Bone marrow (tissue), 2 donors: ENCODE data around the gene UXT.
"Not testable (repeated sequence)": the region's sequence is repeated elsewhere in the genome, so short reads cannot be mapped to it uniquely, and the experiment has no call there.

Experiments used
- DNase-seq, 2 donors: peaks; one replicate each; lab custom pipeline; 2025; lab: John Stamatoyannopoulos, UW

UXT gene, protein sequence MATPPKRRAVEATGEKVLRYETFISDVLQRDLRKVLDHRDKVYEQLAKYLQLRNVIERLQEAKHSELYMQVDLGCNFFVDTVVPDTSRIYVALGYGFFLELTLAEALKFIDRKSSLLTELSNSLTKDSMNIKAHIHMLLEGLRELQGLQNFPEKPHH

DNA sequence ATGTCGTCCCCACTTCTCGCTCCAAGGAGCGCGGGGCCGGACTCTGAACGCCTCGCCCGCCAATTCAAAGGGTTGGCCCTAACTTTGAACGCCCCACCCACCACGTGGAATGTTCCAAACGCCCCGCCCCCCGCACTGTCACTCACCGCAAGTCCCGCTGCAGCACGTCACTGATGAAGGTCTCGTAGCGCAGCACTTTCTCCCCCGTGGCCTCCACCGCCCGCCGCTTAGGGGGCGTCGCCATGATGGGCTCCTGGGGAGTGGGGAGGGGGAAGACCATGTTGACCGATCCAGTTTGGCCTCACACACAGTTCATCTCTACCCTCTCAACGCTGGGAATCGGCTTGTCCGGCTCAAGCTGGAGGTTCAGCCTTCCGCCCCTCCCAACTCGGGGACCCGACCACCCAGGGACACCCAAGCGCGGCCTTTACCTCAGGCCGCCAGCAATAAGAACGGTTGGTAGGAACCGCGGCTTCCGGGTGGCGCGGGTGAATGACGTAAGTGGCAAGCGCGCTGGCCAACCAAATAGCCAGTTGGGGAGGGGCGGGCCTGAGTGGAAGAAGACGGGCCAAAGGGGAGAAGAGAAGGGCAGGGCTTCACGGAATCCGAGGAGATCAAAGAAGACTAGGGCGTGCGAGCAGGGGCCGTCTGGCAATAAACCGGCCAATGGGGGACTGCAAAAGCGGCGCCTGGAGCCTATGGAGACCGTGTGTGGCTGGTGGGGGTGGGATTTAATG, at the start of gene UXT:
Gene UXT, minus strand, starts transcription at position 497 of the 737 bp plus-strand sequence. Its CDS starts 253 bp downstream, at position 244.
- peak; percentile 78 to 88 for DNase-seq

DNA sequence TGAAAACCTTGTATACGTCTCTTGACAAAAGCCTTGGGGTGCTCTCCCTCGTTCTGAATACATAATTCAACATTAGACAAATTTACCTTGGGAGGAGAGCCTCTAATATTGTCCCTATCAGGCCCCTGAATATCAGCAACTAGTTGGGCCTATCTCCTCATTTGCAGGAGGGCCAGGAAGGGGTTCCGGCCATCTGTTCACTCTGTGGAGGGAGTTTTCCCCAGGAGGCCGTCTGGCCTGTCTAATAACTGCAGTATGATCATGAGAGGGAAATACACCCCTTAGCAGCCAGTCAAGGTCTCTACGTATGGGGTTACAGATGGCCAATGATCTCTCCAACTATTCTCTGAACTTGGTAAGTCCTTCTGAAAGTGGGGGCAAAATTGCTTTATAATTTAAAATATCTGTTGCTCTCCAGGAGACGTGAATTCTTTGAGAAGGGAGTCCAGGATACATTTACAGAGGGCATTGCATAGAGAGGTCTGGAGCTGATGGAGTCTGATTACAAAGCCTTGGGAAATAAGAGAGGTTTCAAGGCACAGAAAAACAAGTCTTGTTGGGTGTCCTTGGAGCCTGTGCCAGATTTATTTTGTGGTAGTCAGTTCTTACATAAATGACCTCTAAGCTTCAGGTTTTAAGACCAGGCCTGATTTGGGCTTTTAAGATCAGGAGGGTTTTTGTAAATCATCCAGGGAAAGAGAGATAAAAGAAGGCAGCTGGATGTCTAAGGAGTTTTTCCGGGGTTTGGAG, 48.2 kb upstream of the UXT start:
- no peak for DNase-seq

DNA sequence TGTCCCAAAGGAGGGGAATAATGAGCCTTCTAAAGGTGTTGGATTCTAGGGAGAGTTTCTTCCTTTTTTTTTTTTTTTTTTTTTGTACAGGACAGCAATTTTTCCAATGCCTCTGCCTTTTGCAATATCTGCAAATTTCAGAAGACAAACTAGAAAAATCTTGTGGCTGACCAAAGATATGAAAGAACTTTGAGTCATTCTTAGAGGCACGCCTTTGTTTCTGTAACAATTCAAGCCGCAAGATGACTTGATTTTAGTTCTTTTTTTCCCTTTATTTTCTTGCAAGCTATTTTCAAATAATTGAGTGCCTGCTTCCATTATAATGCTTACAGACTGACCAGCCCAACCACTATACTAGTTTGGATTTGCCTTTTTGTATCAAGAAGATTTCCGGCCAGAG, 47.6 kb upstream of the UXT start:
- DNase-seq: no peak

GRCh38 chrX:47704736-47705135, 45.8 kb upstream of the UXT start:
- no peak for DNase-seq

DNA sequence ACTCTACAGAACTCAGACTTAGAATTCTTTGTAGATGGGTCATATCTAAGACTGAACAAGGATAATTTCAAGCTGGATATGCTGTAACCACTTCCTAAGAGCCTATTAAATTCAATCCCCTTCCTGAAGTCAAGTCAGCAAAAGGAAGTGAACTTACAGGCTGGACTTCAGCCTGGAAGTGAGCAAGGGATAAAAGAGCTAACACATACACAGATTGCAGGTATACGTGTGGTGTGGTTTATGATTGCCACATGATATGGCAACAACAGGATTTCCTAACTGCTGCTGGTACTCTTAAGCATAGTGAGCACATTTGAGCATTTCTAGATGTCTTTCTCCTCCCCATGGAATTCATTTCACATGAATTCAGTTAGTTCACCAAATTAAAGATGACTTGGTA, 38.2 kb upstream of the UXT start:
- DNase-seq: no peak

- DNase-seq: no peak
Observed at GRCh38 chrX:47690175-47690574, 31.2 kb upstream of the UXT start.

- no peak for DNase-seq
Observed at GRCh38 chrX:47687263-47687662, 28.3 kb upstream of the UXT start.

GRCh38 chrX:47683829-47684205, 24.8 kb upstream of the UXT start:
- no peak for DNase-seq

DNA sequence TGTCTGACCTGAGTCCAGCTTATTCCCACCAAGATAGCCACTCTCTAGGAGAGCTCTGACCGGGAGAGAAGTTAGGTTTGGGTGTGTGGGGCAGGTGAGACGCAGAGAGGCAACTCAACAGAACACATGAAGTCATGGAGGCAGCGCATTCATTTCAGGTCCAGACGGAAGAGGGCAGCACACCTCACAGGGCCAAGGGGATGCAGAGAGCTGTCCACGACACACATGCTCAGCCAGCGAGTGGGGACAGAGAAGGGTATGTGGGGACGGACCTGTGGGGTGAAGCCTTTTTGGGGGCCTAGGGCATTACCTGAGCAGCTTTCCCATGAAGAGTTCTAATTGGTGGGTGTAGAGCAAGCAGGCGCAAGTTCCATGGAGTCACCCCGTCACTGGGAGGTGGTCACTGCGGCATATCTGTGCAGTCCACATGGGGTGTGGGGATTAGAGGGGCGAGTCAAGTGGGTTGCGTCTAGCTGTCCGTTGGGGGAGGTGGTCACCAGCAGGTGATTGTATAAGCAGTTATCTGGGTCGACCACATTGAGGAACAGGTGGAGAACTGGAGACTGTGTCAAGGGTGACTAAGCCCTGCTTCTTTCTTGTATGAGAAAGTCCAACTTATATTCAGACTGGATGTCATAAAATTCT, 24.3 kb upstream of the UXT start:
- DNase-seq: no peak

DNA sequence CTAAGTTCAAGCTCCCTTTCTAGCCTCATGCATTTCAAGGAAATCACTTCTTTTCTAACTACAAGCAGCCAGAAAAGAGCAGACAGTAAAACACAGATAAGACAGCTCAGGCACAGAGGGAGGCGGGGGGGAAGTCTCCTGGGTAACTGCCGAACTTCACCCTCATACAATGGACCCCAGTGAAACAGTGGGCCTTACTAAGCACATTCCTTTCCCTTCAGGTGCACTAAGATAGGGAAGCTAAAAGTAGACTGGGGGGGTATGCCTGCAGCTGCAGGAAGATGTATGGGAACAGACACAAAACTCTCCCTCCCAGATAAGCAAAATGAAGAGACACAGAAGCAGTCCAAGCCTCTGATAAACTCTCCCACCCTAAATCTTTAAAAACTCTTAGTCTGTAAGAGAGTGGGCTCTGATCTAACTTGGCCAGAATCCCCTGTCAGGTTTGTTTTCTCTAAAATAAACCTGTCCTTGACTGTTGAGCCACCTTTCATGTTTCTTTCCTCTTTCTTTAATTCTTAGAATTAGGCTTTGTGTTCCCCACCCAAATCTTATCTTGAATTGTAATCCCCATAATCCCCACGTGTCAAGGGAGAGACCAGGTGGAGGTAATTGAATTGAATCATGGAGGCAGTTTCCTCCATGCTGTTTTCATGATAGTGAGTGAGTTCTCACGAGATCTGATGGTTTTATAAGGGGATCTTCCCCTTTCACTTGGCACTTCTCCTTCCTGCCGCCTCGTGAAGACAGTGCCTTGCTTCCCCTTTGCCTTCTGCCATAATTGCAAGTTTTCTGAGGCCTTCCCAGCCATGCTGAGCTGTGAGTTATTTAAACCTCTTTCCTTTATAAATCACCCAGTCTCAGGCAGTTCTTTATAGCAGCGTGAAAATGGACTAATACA, 17.2 kb upstream of the UXT start:
- not testable (repeated sequence) for DNase-seq

DNA sequence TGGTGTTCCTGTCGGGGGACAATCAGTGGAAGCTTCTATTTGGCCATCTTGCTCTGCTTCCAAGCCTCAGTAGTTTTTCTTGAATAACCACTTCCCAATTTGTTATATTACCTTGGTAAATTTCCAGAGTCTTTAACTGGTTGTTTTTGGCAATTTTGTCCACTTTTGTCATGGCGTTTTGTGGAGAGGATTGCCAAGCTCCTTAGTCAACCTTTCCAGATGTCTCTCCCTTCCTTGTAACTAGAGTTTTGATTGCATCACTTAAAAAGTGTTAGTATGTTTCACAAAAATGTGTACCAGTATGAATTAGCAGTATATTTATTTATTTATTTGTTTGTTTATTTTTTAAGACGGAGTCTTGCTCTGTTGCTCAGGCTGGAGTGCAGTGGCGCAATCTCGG, 15.8 kb upstream of the UXT start:
- DNase-seq: no peak

DNA sequence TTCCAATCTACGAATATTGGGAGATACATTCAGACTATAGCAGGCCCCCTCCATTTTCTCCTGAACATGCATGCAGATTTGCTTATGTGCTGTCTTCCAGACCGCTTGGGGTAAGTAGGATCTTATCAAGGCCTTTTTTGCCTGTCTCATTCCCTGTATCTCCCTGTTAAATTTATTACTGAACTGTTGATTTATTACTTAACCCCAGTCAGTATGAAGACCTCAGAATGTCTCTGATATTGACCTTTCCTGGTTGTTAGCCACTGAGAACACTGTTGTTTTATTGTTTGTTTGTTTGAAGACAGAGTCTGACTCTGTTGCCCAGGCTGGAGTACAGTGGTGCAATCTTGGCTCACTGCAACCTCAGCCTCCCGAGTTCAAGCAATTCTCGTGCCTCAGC, 6.8 kb upstream of the UXT start:
- DNase-seq: not testable (repeated sequence)

DNA sequence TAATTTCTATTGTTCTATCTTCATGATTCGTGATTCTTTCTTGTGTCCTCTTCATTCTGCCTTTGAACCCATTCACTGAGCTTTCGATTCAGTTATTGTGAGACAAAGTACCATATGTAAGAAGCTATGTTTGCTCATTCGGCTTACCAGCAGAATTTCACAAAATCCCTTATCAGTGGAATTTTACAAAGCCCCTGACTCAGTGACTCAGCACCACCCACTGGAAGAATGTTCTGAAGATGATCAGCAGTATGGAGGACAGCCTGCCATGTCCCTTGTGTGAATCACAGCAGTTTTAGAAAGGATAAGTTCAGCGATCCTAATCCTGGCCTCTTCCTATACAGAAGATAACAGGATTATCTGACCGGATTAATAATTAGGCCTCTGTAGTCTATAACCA, 5.8 kb upstream of the UXT start:
- no peak for DNase-seq

GRCh38 chrX:47662144-47662657, 3.2 kb upstream of the UXT start:
- DNase-seq: peak in 1 of 2 donors; percentile 69

GRCh38 chrX:47661539-47661938, 2.6 kb upstream of the UXT start:
- DNase-seq: no peak

- no peak for DNase-seq
Observed at GRCh38 chrX:47659421-47659726, 394 bp upstream of the UXT start.

DNA sequence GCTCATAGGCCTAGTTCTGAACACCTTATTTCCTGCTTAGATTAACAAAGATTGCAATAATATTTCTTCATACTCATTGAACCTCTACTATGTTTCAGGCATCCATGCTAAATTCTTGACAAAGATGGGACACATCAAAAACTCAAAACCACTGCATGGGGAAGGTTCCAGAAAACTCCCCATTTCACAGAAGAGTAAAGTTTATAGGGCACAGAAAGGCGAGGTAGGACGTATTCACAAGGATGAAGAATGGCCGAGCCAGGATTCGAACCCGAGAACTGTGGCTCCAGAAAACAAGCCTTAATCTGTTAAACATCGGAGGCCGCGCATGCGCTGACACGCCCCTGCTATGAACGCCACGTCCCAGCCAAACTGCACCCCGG, 688 bp downstream of the UXT start:
- no peak for DNase-seq

- no peak for DNase-seq
Observed at GRCh38 chrX:47651043-47651905, 7.7 kb downstream of the UXT start.

DNA sequence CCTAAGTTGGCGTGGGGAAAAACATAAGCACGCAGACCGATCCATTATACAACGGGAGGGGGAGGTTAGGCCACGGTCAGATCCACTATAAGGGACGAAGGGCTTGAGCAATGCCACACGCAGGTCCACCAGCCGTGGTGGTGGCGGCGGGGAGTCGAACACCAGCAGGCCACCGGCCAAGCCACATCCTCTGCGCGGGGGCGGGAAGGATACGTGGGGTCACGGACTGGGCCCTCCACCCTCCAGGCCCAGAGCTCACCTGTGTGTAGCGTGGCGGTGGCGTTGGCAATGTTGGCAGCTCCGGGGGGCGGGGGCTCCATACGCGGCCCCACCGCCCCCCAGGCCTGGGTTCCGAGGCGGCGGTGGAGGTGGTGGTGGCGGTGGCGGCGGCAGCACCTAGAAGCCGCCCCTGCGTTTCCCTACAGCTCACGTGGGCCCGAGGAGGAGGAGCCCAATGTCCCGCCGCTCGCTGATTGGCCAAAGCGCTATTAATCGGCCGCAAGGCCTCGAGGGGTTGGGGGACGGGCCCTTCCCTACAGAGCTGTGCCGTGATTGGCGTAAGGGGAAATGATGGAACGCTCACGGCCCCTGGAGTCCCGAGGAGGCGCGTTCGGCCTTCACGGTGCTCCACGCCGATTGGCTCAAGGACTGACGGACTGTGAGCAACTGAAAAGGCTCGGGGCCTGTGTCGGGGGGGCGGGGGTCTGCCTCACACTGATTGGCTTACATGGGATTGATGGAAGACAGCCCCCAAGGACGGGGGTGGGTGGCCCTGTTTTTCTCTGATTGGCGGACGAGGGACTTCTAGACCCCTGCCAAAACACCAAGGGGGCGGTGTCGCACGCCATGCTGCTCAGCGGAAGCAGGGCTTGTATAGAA, 8.6 kb downstream of the UXT start, which contains the start of gene ELK1:
Gene ELK1, minus strand, starts transcription at position 400 of the 879 bp plus-strand sequence. CDS start 9,122 bp downstream, outside the sequence.
- peak; percentile 68 to 82 for DNase-seq

DNA sequence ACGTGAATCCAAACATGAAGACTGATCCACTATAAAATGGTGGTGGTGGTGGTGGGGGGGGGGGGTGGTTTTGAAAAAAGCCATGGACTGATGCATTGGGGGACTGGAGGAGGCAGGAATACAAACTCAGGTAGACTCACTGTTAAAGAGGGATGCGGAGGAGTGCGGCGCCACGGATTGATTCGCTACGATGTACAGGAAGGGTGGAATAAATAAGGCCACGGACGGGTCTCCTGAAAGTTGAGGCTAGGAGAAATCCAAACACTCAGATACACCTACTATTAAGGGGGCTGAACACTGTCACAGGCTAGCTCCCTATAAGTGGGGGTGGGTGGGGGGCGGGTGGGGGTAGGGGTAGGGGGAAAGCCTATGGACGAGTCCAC, 9.2 kb downstream of the UXT start:
- no peak for DNase-seq
